UCSD-AML1 (cell line): ENCODE results near the gene DMGDH.

Experiments used
- DNase-seq: peaks from one replicate; lab custom pipeline; 2025; ENCODE audit not compliant: unreplicated experiment; lab: John Stamatoyannopoulos, UW

DMGDH gene

GRCh38 chr5:79069488-79070349 is at the start of gene DMGDH, which contains the start of gene BHMT2:
DMGDH (minus strand) TSS chr5:79069674; CDS start chr5:79069620, 54 bp downstream.
BHMT2 (plus strand) TSS chr5:79069767; CDS start chr5:79069783, 16 bp downstream.
- DNase-seq: no peak

DNA sequence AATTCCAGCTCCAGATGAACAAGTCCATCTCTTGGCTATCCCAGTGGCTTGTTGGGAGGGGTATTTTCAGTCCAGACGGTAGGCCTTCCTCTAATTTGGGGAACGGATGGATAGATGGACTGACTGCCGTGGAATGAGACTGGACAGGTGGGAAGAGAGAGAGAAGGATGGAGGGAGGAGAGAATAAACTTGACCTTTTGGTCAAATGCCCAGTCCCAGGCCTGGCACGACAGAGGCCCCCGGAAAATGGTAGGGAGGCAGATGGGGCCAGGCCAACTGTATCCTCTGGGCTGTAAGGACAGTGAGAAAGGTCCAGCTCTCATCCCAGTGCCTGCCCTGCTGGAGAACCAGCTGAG is 43.2 kb upstream of the DMGDH start:
- DNase-seq: no peak

DNA sequence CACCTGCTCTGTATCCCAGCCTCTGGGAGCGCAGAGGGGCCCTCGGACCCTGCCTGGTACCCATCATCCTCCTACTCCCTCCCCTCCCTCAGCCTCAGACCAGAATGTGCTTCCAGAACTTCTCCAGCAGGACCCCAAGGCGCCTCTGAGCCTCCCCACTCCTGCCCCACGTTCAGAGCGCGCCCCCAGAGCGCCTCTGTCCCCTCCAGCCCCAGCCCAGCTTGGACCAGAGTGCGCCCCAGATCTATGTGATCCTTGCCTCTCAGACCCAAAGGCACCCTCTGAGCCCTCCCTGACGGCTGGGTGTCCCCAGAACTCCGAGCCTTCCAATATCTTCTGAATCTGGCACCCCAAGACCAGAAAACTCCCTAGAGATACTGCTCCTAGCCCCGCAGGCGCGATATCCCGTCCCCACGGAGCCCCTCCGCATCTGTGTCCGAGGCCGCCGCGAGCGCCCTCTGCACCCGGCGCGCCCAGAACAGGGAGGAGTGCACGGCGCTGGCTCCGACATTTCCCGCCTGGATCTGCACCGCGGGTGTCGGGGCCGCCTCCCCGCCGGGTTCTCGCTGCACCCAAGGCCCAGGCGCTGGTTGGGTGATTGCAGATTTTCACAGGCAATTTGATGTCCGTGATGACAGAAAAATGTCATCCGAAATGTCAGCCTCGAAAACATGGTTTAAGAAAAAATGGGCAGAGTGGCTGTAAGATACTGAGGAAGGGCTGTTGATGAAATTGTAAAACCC is 42.7 kb upstream of the DMGDH start:
- DNase-seq: no peak

DNA sequence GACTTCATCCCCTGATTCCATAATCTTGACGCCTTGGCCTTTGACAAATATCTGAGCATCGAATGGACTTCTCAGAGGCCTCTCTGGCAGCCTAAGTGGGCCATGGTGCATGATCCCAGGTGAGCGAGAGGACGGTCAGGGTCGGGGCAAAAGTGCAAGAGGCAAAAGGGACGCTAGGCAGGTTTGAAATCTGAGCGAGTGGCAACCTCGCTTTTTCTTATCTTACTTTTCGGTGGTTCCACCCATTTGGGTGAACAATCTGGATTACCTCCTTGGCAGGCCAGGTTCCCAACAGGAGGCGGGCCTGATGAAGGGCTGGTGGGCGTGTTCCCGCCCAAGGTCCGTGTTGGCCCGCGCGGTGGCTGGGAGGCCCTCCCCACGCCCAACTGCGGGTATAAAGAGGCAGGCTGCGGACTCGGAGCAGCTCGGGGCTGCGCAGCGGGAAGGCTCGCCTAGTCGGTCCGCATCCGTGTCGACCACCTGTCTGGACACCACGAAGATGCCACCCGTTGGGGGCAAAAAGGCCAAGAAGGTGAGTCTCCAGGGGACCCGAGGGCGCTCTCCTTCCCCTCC is 42.0 kb upstream of the DMGDH start, which contains the start of gene BHMT:
TSS of gene BHMT (plus strand) at position 423 of the 573 bp plus-strand sequence. CDS start at position 500, 77 bp downstream.
- DNase-seq: no peak

GRCh38 chr5:79109527-79110492 is 40.3 kb upstream of the DMGDH start:
- DNase-seq: peak; percentile 16

- DNase-seq: no peak
Observed at GRCh38 chr5:79108792-79109191, 39.3 kb upstream of the DMGDH start.

- no peak for DNase-seq
Observed at GRCh38 chr5:79108086-79108485, 38.6 kb upstream of the DMGDH start.

GRCh38 chr5:79107020-79107796 is 37.7 kb upstream of the DMGDH start:
- peak; percentile 18 for DNase-seq

DNA sequence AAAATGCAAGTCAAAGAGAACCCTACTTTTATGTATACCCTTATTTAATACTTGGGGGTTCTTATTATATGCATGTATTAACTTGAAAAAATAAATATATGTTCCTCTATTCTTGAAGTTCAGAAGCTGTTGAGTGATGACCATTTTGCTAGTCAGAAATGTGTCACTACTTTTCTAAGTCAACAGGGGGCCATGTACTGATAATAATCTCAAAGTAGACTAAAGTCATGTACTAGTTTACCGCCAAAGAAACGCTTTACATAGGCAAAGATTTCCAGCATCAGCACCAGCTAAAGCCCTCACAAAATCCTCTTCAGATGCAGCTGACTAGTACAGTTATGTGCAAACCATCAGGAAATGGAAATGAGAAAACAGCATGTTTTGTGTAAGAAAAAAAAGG is 36.4 kb upstream of the DMGDH start:
- no peak for DNase-seq

- DNase-seq: no peak
Observed at GRCh38 chr5:79093762-79094161, 24.3 kb upstream of the DMGDH start.

GRCh38 chr5:79091064-79091463 is 21.6 kb upstream of the DMGDH start:
- DNase-seq: no peak

DNA sequence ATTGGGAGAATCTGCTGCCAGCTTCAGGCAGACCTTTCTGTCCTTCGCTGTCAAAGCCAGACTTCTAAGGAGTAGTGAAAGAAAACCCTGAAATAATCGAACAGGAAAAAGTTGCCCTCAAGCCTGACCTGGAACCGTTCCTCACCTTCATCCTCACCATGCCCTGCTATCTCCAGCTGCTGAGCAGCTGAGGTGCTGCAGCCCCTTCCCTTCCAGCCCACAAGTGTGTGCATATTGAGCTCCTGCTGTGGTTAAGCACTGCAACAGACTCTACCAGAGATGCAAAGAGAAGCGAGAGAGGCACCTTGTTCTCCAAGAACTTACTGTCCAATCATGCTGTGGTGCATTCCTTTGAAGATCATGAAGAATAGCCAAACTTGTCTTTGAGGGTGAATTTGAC is 19.0 kb upstream of the DMGDH start:
- no peak for DNase-seq

DNA sequence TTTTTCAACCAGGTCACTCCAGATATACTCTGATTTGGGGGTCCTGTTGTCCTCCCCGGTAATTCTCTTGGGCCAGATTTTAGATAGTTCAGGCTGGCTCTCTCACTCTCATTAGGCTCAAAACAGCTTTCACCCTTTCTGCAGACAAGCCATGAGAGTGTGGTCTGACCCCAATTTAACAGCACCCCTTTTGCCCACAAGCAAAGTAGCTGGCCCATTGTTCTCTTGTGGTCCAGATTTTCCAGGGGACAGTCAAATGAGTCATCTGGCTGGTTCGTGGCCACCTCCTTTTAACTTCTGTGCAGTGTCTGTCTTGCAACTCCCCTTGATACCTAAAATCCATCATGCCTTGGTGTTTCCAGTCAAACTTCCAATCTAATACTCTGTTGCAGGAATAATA is 16.6 kb upstream of the DMGDH start:
- DNase-seq: no peak

GRCh38 chr5:79081779-79082178 is 12.3 kb upstream of the DMGDH start:
- DNase-seq: no peak

- no peak for DNase-seq
Observed at GRCh38 chr5:79080804-79081203, 11.3 kb upstream of the DMGDH start.

DNA sequence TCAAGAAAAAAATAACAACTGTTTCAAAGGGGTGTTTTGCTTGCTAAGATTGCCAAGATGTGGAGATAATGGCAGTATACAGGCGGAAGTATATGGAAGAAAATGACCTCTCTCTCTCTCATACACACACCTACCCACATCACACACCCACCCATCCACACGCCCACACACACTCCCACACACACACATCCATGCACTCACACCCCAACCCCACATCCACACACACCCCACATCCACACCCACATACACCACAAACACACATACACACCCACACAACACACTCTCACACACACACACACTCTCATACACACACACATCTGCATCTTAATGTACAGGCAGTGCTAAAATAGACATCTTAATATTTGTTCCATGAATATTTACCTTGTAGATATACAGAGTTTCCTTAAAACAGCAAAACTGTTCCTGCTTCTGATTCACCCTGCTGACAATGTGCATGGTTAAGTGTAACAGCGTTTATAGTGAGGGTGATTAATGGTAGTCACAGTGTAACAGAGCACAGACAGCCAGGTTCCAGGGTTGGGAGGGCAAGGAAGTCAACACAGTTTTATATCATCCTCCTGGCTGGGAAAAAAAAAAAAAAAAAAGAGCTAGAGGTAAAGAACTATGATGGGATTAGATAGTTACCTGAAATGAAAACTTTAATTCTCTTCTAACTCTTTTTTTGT is 8.3 kb upstream of the DMGDH start:
- DNase-seq: no peak

DNA sequence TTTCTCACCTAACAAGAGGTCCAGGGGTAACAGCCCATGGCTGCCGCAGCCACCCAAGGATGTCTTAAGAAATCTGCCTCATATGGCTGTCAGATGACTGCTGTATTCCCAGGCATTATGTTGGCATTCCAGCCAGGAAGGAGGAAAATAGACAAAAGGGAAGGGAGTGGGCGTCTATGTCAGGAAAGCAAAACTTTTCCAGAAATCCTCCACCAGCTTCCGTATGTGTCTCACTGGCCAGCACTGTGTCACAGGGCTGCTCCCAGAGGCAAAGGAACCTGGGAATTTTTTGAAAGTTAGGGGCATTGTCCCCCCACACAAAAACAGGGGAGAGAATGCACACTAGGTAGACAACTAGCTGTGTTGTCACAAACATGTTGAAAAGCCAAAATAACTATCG is 7.3 kb upstream of the DMGDH start:
- no peak for DNase-seq

DNA sequence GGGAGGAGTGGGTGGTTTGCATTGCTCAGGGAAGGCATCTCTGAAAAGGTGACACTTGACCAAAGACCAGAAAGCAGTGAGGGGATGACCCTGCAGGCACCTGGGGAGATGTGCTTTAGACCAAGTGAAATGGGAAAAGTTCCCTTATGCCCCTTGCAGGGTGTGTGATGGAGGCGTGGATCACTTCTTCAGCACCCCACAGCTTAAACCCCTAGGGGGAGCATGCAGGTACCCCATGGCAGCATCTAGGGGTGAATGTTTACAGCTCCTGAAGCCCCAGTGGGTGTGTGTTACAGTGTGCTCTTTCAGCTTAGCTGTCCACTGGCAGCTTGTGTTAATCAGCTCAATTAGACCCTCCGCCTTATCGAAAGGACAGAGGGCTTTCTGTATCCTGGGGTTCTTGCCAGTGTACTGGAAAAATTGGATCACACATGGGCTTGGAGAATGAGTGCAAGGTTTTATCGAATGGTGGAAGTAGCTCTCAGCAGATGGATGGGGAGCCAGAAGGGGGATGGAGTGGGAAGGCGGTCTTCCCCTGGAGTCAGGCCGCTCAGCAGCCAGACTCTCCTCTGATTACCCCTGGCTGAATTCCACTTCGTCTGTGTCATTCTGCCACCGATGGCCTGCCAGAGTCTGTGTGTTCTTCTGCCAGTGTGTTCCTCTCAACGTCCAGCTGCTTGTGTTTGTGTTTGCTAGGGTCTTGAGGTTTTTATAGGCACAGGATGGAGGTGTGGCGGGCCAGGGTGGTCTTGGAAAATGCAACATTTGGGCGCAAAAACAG is 6.4 kb upstream of the DMGDH start:
- DNase-seq: no peak

DNA sequence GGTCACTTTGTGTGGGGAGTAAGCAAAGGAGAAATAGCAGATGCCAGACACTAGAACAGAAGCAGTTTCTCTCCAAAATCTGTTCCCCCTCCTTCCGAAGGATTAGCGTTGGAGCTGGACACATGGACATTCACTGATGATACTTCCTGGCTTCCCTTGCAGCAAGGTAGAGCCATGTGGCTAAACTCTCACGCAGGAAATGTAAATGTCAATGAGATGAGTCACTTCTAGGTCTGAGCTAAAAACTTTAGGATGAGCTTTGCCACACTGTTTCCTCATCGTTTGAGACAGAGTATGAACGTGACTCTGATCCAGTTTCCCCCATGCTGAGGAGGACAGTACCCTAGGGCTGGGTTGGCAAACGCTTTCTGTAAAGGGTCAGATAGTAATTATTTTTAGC is 5.2 kb upstream of the DMGDH start:
- no peak for DNase-seq
